Daoy (cell line): ENCODE results near the gene SLC13A1. TPM values are rescaled to one million over a fixed set of nuclear protein-coding genes. Genes with fewer than 3 reads are reported as not detected.
"Not testable (repeated sequence)": the region's sequence is repeated elsewhere in the genome, so short reads cannot be mapped to it uniquely, and the experiment has no call there.

ENCODE experiments used
- DNase-seq: peaks from one replicate; pipeline ENCODE4 v3.0.0-alpha.2; 2015; ENCODE audit warnings: low read depth
- total RNA-seq: library from RNA; depleted of rRNA; stranded (reverse); fragments of >200 nt; shearing (Covaris generic); gene quantifications from 2 replicates; pipeline ENCODE4 v1.2.3, GENCODE V29; 2014; rRNA removed

The SLC13A1 gene
- total RNA-seq, 1 experiment from 2014 or later, result not detected

DNA sequence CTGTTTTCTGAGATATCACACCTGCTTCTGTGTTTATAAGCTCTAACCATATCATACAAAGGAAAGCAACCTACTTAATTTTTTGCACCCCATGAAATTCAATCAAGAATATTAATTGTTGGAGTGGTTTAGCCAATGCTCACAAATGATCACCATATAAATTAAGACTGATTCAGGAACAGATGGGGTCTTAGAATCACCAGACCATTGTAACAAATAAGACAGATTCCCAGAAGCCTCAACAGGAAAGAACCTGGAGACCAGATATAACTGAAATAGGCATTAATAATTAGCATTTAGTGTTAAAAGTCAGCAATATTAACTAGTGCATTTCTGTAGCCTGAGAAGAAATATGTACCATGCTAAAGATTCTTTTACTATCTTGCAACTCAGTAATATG, 73.6 kb downstream of the SLC13A1 start:
- no peak for DNase-seq

DNA sequence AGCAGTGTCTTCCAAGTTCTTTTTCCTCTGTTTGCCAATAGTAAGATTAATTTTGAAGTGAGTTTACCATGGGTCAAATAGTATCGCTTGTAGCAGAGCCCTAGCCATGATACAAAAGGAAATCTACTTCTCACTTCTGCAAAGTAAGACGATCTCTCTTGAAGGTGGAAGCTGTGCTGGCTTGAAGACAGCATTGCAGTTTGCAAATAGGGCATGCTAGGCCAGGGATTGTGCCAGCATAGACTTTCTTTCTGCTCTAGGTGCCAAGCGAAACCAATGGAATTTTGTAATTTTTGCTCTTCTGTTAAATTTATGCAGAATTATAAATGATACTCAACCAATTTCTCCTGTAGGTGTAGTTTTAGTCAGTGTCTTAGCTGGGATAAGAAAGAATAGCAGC, 74.5 kb downstream of the SLC13A1 start:
- DNase-seq, result no peak

DNA sequence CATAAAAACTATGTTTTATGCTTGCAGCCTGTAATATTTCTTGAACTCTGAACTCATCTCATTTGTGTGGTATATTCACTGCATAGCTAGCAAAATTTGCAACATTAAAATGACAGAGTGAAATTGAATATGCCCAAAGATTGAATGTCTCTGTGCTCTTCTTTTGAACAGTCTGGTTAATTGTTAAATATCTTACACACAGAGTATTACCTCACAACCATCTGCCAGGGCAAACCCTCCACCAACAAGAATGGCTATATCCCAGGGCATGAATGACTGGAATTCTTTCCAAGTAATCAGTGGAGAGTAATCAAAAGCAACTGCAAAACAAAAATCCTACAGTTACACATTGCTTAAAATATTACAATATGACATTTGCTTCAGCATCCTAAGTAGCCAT, 76.9 kb downstream of the SLC13A1 start:
- DNase-seq, result no peak

DNA sequence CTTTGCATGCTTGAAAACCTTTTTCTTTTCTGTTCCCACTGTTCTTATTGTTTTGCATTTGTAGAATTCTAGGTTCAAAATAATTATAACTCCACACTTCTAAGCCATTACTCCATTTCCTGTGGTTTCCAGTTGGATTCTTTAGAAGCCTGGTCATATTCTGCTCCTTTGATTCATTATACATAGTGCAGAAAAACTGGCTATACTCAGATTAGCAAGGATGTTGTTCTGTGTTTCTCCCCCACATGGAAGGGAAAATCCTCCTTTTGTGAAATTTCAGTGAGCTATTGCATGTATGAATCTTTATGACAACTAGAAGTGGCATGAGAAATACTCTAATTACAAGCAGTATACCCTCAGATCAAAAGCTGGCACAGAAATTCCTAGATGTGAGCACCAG, 79.5 kb downstream of the SLC13A1 start:
- DNase-seq, result peak; percentile 38

DNA sequence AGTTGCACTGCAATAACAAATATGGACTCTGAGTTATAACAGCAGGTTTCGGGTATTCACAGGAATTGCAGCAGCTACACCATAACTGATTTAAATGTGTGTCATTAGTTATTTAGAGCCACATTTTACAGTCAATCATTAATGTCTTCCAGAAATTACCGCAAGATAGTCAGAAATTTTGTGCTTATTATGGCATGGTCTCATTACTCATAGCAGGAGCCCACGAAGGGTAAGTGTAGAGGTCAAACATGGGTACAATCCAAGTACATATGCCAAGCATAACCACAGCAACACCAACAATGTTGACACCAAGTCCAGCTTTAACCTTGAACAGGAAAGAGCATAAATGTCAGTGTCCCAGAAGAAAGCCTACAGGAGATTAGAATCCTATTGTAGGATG, 84.4 kb downstream of the SLC13A1 start:
- no peak for DNase-seq

DNA sequence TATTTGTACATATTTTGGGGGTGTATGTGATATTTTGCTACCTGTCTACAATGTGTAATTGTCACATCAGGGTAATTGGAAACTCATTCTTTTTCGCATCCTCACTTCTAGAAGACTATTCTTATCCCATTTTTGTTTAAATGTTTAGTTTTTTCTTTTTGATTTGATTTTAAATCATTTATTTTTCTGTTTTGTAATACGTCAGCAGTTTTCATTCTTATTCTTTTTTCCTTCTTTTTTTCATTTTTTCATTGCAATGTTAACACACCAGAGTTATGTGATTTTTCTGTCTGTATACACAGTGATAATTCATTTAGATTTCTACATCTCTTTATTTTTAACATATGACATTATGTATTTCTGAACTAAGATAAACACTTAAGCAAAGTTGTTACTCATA, 85.5 kb downstream of the SLC13A1 start:
- DNase-seq, result no peak

DNA sequence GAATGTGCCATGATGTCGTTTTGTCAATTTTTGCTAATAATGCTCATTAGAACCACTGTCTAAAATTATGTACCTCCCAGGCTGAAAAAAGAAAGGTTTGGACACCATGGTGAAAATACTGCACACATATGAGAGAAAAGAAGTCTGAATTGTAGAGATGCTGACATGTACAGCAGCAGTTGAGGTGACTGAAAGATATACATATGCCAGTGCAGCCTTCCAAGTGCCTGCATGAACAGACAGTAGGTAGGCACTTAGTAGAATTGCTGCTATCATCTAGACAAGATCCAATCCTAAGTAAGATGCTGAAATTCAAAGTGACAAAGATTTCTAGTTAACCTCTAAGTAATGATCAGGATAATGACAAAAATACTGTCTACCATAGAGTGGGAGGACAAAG, 86.9 kb downstream of the SLC13A1 start:
- no peak for DNase-seq

DNA sequence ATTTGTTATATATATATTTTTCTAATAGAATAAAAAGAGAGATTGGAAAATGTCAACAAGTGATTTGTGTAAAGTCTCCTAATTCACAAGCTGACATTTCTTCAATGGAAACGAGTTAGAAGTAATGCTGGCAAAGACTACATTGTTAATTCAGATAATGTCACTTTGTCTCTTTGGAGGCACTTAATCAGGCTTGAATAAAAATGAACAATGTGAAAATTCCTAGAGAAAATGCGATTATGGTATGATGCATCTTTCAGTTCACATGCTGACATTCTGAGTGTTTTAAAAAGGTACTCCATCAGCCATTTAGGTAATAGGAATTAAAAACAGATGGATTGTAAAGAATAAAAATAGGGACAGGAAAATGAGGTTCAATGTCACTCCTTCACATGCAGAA, 100.1 kb downstream of the SLC13A1 start:
- no peak for DNase-seq

DNA sequence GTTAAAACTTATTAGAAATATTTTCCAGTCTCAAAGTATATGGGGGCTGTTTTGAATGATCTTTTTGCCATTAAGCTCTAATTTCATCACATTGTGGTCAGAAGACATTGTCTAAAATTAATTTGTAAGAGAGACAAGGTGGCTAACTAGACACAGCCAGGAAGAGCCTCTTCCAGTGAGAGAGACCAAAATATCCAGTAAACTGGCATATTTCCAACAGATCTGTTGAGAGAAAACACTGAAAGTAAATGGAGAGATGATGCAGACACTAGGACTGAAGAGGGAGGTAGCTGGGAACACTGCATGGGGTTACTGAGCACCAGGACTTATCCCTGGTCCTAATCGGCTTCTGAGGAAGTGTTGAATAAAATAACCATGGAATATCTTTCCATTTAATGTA, 102.8 kb downstream of the SLC13A1 start:
- no peak for DNase-seq

DNA sequence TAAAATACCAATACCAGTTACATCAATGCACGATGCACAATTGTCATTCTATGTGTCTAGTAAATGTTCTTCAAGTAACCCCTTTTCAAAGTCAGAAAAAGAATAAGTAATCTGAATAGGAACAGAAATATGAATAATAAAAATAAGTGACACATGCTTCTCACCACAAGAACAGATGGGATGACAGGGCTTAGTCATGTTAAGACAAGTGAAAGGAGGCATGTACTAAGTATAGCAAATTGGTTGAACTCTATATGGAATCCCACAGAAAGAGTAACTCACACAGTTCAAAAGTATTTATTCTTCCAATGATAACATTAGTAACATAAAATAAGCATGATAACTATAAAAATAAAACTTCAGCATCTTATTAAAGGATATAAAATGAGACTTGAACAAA, 103.3 kb downstream of the SLC13A1 start:
- DNase-seq, result no peak

DNA sequence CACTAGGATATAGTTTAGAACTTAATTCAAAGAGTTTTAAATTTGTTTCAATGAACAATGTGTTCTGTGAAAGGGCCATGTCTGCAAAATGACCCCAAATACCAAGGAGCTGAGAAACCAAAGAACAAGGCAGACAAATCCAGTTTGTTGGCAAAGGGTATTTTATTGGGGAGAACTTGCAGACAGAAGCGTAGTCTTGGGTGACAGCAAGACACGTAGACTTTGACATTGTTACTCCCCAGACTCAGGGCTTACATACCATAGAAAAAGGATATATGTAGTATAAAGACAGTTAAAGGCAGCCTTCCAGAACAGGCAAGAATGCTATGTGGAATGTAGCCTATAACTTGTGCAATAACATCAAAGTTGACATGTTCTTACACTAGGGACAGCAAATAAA, 109.3 kb downstream of the SLC13A1 start:
- no peak for DNase-seq

DNA sequence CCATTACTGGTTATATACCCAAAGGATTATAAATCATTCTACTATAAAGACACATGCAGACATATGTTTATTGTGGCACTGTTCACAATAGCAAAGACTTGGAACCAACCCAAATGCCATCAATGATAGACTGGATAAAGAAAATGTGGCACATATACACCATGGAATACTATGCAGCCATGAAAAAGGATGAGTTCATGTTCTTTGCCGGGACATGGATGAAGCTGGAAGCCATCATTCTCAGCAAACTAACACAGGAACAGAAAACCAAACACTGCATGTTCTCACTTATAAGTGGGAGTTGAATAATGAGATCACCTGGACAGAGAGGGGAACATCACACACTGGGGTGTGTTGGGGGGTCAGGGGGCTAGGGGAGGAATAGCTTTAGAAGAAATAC, 112.9 kb downstream of the SLC13A1 start:
- not testable (repeated sequence) for DNase-seq

DNA sequence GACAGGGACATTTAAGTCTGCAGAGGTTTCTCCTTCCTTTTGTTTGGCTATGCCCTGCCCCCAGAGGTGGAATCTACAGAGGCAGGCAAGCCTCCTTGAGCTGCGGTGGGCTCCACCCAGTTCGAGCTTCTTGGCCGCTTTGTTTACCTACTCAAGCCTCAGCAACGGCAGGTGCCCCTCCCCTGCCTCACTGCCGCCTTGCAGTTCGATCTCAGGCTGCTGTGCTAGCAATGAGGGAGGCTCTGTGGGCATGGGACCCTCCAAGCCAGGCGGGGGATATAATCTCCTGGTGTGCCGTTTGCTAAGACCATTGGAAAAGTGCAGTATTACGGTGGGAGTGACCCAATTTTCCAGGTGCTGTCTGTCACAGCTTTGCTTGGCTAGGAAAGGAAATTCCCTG, 114.9 kb downstream of the SLC13A1 start:
- not testable (repeated sequence) for DNase-seq

DNA sequence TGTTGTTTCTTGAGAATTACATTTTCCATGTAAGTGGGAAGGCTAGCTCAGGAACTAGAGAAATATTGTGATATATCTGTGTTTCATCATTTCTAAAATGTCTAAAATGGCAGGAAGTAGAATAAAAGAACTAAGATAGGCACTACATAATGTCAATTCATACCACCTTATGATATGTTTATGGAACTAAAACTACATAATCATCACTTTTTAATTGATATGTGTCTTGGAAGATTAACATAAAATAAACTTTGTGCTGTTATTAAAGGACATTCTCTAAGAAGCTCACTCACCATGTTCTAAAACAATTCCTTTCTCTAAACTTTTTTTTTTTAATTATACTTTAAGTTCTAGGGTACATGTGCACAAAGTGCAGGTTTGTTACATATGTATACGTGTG, 120.7 kb downstream of the SLC13A1 start:
- no peak for DNase-seq

DNA sequence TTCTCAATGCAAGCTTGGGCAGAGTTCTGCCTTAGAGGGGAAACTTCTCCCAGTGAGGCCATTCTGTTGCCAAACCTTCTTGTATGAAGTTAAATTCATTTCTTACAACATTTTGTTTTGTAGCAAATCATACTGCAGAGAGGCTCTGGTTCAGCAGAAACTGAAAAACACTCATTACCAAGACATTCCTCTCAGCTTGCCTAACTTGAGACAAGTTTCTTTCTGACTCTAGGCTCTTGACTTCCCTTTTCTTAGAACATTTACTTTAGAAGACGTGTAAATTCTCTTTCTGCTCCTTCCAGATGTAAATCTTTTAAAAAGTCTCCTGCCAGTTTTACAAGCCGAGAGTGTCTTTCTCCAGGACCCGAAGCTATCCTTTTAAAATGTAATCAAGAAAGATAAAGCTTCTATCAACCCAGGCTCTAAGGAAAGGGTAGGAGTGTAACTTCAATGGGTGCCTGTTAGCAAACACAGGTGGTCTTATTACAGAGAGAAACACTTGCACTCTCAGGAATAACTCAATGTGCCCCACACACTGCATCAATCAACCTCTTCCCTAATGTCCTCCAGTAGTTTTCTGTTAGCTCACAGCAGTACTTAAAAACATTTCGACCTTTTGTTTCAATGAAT, 123.8 kb downstream of the SLC13A1 start:
- no peak for DNase-seq

DNA sequence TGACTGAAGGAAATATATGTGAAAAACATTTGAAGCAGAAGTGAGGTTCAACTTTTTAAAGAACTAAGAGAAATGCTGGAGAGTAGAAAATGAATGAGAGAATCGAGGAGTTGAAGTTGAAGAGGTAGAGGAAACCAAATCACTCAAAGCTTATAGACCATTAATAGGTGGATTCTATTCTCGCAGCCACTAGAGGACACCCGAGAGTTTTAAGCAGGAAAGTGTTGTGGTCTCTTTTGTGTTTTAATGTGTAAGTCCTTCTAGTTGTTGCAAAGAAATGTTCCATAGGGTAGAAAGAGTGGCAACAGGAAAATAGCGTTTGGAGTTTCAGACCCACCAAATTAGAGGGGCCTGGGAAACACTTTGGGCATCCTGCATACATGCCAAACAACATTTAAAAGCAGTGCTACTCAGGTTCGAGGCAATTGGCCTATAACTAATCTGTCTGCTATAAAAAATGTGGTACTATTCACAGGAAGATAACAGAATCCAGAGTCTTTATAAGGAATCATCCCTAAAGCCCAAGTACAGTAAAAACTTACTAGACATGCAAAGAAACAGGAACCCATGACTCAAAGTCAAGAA, 129.0 kb downstream of the SLC13A1 start:
- peak; percentile 25 for DNase-seq

DNA sequence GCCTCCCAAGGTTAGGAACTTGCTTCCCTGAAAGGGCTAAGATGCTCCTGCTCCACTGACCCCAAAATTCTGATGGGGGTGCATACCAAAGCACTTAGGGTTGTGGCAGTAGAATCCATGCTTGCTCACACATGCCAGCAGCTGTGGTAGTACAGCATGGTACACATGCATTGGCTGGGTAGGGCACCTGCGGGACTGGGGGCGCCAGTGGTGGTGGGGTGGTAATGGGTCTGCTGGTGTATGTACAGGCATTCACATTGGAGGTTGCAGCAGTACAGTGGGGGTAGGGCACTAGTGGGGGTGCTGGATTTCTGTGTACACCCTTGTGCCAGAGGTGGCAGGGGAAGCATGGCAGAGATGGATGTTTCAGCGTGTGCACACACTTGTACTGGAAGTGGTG, 132.0 kb downstream of the SLC13A1 start:
- no peak for DNase-seq

Other genes starting within 250 kb of the SLC13A1 start
- gene TAS2R16, start 204.3 kb downstream of the SLC13A1 start, total RNA-seq, result not detected in 2 replicates